AG08396 (cell line): ENCODE results near the gene CC2D2A.
"Not testable (repeated sequence)": the region's sequence is repeated elsewhere in the genome, so short reads cannot be mapped to it uniquely, and the experiment has no call there.

ENCODE experiments used
- DNase-seq: peaks from one replicate; pipeline ENCODE4 v3.0.0; 2012; ENCODE audit warnings: low spot score, mixed read lengths

The CC2D2A gene

GRCh38 chr4:15557786-15558550 is 88.3 kb downstream of the CC2D2A start:
- no peak for DNase-seq

GRCh38 chr4:15558561-15558960 is 88.9 kb downstream of the CC2D2A start:
- DNase-seq = no peak

GRCh38 chr4:15562114-15562513 is 92.4 kb downstream of the CC2D2A start:
- no peak for DNase-seq

GRCh38 chr4:15562623-15563022 is 92.9 kb downstream of the CC2D2A start:
- no peak for DNase-seq

- no peak for DNase-seq
Observed at GRCh38 chr4:15563871-15564270, 94.2 kb downstream of the CC2D2A start.

- DNase-seq = no peak
Observed at GRCh38 chr4:15568821-15569220, 99.1 kb downstream of the CC2D2A start.

- DNase-seq = no peak
Observed at GRCh38 chr4:15569746-15570145, 100.1 kb downstream of the CC2D2A start.

DNA sequence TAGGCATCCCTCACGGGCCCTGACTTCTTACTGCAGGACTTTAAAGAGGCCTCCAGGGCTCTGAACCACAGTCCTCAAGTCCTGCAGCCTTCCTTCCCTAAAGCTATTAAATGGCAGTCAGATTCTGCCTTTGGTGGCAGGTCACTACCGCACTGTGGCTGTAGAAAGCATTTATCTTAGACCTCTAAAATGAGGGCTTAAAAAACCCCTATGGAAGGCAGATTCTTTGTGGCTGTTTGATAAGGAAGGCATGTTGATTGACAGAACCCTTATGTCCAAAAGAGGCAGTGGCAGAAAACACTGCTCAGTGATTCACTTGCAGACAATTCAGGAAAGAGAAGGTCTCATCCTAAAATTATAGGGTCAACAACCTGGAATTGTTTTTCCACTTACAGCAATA is 106.3 kb downstream of the CC2D2A start:
- DNase-seq = no peak

- DNase-seq = peak; percentile 22
Observed at GRCh38 chr4:15577508-15577907, 107.8 kb downstream of the CC2D2A start.

GRCh38 chr4:15584785-15585184 is 115.1 kb downstream of the CC2D2A start:
- no peak for DNase-seq

DNA sequence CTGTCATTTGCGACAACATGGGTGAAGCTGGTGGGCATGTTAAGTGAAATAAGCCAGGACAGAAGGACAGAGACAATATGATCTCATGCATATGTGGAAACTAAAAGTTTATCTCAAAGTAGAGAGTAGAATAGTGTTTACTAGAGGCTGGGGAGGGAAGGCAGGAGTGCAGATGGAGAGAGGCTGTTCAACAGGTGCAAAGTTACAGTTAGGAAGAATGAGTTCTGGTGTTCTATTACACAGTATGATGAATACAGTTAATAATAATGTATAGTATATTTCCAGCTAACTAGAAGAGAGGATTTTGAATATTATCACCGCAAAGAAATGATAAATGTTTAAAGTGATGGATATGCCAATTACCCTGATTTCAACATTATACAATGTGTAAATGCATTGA is 115.6 kb downstream of the CC2D2A start:
- no peak for DNase-seq

- no peak for DNase-seq
Observed at GRCh38 chr4:15586066-15586465, 116.4 kb downstream of the CC2D2A start.

- no peak for DNase-seq
Observed at GRCh38 chr4:15587649-15588048, 118.0 kb downstream of the CC2D2A start.

DNA sequence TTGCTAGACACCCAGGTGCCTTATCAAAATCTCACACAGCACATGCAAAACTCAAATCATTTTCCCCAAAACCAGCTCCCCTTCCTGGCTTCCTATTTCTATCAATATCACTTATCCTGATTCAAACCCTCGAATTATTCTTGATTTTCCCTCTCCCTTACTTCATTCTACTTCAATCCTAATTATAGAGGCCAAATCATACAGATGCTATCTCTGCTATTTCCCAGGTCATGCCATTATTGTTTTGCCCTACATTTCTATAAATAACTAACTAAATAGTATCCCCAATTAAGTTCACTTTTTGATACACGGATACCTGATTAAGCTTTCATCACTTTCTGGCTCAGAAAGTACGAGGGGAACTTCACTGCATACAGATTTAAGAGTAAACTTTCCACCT is 123.1 kb downstream of the CC2D2A start:
- DNase-seq = no peak

- peak; percentile 6 for DNase-seq
Observed at GRCh38 chr4:15598644-15599043, 129.0 kb downstream of the CC2D2A start.

DNA sequence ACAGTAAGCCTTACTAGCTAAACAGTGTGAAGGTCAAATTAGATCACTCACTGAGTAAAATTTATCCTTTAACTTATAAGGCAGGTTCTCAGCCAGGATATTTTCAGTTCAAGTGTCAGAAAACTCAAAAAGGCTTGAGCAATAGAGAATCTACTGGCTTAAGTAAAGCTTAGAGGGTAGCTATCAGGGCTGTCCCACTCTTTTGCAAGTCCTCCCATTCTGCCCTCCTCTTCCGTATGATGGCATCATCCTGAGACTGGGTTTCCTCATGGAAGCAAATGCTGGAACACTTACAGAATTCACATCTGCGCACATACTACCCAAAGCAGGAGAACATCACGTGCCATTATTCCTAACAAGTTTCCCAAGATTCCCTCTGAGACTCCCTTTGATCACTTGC is 130.5 kb downstream of the CC2D2A start:
- no peak for DNase-seq

DNA sequence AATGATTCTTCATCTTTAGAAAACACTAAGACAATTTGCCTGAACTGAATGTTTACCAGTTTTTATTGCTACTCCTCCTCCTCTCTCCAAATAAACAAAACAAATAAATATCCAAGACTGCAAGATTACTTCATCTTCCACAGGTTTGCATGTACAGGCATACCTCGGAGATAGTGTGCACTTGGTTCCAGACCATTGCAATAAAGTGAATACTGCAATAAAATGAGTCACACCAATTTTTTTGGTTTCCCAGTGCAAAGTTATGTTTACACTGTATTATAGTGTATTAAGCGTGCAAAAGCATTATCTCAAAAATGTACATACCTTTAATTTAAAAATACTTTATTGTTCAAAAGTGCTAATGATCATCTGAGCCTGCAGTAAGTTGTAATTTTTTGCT is 132.2 kb downstream of the CC2D2A start:
- no peak for DNase-seq

DNA sequence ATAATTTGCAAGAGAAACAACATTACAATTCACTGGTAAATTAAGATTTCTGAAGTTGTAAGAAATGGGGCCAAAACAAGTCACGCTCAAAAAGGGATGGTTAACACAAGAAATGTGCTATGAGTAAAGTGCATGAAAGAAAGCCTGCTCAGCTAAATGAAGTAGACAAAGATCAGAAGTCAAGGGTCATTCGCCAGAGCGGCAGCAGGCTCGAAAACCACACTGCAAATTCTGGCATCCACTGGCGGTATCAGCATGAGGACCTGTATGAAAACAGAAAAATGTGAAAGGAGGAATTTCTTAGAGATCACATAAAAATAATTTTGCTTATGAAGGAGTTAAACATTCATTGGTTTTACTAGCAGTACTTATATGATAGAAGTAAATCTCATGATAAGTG is 135.9 kb downstream of the CC2D2A start:
- no peak for DNase-seq

GRCh38 chr4:15610855-15611254 is 141.2 kb downstream of the CC2D2A start:
- DNase-seq = no peak

DNA sequence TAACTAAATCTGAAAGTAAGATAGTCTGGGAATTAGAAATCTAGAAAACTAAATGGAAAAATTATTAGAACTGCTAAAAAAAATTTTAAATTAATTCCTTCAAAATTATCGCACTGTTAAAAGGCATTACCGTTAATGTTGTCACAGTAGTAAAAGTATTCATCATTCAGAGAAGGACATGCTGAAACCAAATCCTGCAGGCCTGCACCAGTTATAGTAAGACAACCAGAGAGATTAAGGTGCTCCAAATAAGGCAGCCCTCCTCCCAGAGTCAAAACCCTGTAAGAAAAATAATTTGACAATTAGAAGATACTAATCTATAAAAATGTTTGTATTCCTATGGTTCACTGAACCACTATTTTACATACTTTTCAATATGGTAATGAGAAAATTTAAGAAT is 142.5 kb downstream of the CC2D2A start:
- DNase-seq = no peak

DNA sequence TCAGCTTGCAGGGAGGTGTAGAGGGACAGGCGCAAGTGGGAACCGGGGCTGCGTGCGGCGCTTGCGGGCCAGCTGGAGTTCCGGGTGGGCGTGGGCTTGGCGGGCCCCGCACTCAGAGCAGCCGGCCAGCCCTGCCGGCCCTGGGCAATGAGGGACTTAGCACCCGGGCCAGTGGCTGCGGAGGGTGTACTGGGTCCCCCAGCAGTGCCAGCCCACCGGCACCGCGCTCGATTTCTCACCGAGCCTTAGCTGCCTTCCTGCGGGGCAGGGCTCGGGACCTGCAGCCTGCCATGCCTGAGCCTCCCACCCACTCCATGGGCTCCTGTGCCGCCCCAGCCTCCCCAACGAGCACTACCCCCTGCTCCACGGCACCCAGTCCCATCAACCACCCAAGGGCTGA is 145.2 kb downstream of the CC2D2A start:
- DNase-seq = not testable (repeated sequence)

- not testable (repeated sequence) for DNase-seq
Observed at GRCh38 chr4:15617407-15617806, 147.7 kb downstream of the CC2D2A start.

DNA sequence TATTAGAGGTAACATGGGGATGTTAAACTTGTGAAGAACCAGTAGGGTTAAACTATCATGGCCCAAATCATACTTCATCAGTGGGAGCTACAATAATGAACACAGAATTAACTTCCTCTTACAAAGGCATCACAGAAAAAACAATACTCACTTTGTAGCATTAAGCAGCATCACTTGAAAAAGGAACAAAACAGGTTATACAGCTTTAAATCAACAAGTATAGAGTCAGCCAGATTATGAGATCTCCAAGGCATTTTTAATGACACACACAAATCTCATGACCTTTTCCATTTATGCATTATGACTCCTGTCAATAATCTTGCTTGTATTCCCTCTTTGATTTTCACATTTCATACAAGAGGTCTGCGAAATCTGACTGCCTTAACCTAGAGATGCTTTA is 167.1 kb downstream of the CC2D2A start:
- no peak for DNase-seq

DNA sequence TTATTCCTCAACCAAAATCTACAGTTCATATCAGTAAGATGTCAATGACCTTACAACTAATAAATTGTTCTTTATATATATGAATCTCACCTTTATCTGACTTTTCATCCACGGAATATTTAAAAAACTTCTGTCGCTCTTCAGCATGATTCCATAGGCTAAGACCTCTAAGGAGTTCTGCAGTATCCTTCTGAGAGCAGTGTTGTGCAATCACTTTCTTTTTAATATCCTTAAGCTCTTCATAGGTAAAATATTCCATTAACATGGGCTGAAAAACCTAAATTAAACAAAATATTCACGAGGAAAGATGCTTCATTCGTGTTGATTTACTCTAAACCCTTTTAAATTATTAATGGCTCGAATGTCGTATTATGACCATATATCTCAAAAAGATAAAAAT is 168.7 kb downstream of the CC2D2A start:
- no peak for DNase-seq
